Central memory CD4-positive, alpha-beta T cell (primary cell): Measurements from ENCODE around the gene SLC9A5.

Experiments used
- DNase-seq: peaks from one replicate; pipeline ENCODE4 v3.0.0; 2022

Gene SLC9A5

GRCh38 chr16:67238806-67239470 lies 9.8 kb upstream of the SLC9A5 start:
- DNase-seq, result no peak

GRCh38 chr16:67240506-67240905 lies 8.3 kb upstream of the SLC9A5 start:
- DNase-seq, result no peak

DNA sequence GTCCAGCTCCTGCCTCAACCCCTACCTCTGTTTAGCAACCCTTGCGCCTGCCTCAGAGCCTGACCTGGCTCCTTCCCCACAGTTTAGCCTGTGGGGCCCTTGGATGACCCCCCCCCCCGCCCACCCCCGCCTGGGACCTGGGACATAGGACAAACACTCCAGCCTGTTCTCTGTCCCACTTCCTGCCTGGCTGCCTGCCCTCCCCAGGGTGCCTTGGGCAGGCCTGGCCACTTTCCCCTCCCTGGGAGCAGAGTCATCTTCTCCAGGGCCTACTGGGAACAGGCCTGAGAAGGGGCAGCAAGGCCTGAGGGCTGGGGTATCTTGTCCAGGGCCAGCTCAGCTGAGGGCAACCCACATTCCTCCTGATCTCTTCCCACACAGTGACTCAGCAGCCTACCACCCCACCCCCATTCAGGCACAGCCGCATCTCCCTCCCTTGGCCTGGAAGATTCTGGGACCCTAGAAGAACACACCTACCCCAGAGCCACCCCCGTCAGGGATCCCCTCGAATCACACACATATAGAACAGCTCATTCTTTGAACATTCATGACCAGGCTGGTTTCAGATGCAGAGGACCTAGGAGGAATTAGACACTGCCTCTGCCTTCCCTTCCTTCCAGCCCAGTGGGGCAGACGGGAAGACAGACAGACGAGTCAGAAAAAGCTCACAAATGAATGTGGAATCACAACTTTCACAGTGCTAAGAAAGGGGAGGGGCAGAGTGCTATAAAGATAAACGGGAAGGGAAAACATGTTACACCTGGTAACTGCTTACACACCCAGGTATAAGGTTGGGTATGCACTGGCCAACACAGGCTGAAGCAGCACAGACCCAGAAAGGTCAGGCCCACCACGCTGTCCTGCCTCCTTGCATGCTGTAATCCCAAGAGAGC lies 7.5 kb upstream of the SLC9A5 start:
- DNase-seq, result no peak

DNA sequence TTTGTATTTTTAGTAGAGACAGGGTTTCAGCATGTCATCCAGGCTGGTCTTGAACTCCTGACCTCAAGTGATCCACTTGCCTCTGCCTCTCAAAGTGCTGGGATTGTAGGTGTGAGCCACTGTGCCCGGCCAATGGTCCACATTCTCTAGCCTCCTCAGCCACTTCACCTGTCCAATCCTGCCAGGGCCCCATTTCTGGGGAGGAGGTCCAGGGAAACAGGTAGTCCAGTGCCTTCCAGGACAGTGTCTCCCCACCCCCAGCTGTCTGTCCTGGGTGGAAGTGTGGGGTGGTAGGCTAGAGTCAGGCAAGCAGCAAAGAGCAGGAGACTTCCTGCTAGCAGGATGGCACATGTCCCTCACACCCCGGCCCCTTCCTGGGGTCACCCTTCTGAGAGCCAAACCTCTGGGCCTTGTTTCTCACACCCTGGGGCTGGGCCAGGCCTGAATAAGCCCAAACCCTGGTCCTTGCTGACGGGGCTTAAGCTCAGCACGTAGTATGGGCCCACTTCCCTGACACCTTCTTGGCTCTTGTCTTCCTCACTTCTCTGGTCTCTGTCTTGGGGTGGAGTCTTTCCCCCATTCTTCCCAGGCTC lies 6.5 kb upstream of the SLC9A5 start:
- no peak for DNase-seq

- DNase-seq, result no peak
These were observed 5.3 kb upstream of the SLC9A5 start for GRCh38 chr16:67243481-67243880.

DNA sequence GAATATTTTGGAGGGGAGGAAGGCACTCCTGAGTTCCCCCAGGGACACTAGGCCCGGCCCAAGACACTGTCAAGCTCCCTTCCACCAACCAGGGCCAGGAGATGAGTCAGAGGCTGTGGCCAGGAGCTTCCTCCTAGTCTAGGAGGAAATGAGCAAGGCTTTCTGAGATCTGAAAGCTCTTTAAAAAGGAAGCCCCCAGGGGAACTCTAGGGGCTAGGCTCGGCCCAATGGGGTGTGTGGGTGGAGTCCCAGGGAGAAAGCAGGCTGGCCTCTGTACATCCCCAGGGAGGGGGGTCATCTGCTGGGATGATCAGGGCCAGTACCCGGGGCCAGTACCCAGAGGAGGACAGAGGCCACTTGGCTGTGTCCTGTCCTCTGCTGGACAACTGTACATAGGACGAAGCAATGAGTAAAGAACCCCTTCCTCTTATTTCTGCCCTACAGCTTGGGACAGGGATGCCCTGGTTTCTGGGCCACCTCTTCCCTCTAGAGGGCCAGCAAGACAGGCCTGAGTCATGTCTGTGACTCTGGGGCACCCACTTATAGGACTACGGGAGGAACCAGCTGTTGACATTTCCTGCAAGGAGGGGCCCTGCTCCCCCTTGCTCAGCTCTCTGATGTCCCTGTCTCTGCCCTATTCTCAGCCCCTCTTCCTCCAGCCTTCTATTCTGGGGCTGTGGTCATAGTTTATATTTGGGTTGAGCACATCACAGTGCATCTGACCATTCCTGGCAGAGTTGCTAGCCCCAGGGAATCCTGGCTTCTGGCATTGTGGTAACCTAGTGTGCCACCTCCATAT lies 4.2 kb upstream of the SLC9A5 start:
- DNase-seq, result peak; percentile 77

- no peak for DNase-seq
These were observed 3.6 kb upstream of the SLC9A5 start for GRCh38 chr16:67245186-67245585.

DNA sequence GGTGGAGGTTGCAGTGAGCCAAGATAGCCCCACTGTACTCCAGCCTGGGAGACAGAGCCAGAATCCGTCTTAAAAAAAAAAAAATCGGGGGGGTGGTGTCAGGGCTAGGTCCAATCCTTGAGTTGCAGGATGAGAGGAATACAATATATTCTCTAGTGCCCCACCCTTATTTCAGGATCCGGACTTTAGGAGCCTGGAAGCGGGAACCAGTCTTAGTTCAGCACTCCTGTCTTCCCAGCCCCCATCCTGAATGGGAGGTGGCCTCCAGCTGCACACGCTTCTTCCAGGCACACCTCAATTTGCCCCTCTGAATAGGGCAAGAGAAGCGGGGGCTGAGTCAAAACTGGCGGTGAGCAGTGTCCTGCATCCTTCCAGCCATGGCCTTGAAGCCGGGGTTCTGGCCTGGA lies 3.1 kb upstream of the SLC9A5 start:
- DNase-seq, result no peak

GRCh38 chr16:67246081-67246755 lies 2.6 kb upstream of the SLC9A5 start:
- no peak for DNase-seq

DNA sequence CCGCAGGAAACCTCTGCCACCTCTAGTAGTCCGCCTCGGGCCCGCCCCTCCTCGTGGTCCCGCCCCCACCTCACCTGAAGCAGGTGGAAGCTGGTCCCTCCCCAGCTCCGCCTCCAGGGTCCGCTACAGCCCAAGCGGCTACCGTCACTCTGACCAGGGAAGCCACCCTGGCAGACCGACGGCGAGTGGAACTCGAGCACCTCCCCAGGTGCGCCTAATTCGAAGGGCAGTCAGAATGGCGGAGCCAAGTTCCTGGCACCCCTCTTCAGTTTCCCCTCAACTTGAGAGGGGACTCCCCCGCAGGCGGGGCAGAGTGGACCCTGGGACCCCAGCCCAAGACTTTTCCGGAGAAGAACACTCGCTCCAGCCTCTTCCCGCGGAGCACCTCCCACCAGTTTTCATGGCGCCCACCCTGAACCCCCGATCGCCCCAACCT lies 2.0 kb upstream of the SLC9A5 start:
- DNase-seq, result peak; percentile 31

DNA sequence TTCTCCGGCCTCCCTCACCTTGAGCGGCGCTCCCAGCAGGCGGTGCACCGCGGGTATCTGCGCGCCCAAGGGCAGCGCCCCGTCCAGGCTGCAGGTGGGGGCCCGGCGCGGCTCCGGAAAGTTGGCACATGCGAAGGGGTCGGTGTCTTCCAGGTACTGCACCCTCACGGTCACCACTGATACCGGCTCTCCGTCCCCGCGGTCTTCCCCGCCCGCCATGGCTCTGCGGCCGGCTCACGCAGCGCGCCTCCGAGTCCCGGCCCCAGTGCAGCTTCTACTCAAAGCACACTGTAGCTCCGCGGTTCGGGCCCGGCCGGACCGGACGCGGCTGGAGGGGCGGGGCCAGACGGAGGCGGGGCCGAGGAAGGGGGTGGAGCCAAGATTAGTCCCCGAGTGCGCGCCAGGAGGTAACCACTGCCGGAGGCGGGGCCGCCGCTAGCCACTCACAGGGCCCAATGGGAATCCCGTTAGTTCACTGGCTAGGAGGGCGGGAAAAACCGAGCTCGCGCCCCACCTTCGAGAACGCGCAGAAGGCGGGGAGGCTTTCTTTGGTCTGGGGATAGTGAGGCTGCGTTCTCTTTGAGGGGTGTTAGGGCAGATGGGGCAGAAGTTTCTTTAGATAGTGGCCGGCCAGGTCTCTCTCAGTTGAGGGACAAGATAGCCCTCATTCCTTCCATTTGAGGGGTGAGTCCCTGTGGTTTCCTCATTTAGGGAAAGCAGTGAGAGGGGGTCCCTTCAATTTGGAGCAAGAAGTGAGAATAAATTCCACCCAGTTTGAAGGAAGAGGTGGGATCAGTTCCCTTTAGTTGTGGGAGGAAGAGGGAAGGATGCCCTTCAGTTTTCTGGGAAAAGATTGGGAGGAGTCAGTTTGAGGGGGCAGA lies 1.3 kb upstream of the SLC9A5 start, which contains the start of gene FHOD1:
FHOD1 (minus strand) TSS at position 290 of the 881 bp plus-strand sequence; CDS start at position 219, 71 bp downstream.
- DNase-seq, result peak; percentile 93

- no peak for DNase-seq
These were observed 742 bp upstream of the SLC9A5 start for GRCh38 chr16:67248073-67248400.

DNA sequence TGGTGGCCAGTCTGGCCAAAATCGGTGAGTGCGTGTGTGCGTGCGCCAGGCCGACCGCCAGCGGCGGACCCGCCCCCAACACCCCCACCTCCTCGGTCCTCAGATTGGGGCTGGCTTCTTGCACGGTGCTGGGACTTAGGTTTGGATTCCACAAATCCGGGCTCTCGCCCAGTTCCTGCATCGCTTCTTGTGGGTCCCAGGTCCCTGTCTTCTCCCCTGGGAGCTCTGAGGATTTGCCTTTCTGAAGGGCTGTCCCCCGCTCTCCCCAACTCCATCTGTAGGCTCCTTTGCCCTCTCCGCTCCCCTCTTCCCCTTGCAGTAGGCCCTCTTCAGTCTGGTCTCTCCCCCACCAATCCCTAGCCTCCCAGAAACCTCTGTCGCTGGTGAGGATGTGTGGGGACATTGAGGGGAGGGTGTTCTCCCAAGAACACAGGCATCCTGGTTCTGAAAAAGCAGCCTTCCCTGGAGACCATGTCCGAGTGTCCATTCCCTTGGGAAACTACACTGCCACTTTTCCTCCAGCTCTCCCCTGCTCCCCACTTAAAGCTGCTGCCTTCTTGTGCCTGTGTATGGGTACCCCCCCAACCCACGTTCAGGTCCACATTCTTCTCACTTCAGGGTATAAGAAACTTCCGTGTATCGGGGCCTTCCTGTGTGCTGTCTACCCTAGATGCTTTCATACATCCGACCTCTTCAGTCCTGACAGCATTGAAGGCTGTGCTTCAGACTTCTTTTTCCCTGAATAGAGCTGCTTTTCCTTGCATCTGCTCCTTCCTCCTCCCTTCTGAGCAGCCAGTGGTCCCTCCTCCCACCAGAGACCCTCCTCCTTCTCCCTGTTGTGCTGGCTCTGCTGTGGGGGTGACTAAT lies 632 bp downstream of the SLC9A5 start:
- DNase-seq, result no peak

DNA sequence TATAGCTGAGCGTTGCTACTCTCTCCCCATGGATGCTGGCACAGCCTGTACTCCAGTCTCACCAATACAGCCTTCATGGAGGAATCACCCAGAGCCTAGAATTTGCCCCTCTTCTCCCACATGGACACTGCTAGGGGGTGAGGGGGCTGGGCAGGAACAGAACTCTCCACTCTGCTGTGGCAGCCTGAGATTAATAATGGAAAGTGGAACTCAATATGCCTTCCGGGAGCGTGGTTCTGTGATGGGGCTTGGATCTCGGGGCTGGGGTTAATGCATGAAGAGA lies 1.2 kb downstream of the SLC9A5 start:
- no peak for DNase-seq

GRCh38 chr16:67252609-67253497 lies 4.1 kb downstream of the SLC9A5 start:
- no peak for DNase-seq

DNA sequence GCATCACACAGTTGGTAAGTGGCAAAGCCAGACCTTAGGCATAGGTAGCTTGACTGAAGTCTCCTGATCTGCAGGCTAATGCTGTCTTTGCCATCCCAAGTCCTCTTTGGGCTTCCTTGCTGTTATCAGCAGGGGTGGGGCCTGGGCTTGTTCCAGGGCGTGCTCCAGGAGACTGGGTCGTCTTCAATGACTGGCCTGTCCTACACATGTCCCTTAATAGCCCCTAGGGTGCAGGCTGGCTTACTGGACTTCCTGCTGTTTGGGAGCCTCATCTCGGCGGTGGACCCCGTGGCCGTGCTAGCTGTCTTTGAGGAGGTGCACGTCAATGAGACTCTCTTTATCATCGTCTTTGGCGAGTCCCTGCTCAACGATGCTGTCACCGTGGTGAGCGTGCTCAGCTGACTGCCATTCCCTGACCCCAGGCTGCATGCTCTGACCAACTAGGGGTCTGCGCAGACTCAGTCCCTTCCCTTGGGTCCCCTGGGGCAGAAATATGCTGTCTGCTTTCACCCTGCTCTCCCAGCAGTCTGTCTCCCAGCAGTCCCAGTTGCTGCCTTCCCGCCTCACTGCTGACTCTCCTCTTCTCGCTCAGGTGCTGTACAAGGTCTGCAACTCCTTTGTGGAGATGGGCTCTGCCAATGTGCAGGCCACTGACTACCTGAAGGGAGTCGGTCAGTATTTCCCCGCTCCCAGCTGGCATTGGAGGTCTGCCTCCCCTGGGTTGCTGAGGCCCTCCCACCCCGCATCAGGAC lies 6.2 kb downstream of the SLC9A5 start:
- no peak for DNase-seq

DNA sequence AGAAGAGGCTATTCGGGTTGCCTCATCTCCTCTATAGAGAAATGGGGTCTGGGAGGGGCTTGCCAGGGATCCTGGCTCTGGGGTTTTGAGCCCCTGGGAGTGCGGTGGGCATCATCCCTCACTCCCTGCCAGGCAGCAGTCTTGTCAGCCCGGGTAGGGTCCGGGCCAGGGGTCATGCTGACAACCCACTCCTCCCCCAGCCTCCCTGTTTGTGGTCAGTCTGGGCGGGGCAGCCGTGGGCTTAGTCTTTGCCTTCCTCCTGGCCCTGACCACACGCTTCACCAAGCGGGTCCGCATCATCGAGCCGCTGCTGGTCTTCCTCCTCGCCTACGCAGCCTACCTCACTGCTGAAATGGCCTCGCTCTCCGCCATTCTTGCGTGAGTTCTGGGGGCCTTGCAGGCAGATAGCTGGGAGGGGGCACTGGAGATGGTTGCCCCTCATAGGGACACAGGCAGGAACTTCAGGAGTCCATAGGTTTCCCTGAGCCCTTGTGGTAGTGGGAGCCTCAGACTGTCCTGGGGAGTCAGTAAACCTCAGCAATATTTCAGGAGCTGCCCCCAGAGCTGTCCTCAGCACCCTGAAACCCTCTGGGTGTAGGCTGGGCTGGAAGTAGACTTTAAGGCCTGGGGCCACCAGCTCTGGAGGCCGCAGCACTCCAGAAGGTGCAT lies 6.9 kb downstream of the SLC9A5 start:
- no peak for DNase-seq

DNA sequence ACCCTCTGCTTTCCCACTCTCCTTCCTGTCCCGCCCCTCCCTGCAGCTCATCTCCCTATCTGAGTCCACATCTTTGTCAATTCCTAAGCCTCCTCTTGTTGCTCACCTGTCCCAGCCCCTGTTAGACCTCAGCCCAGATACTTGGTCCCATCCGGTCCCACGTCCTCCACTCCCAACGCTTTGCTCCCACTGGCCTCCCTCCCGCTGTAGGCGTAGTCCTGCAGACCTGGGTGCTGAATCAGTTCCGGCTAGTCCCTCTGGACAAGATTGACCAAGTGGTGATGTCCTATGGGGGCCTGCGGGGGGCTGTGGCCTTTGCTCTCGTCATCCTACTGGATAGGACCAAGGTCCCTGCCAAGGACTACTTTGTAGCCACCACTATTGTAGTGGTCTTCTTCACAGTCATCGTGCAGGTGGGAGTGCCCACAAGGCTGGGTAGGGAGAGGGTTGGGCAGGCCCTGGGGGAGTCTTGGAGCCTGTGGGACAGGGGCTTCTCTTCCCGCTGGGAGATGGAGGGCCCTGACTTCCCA lies 8.0 kb downstream of the SLC9A5 start:
- no peak for DNase-seq
